GM18507 (cell line): ENCODE measurements around the gene SH3BP4.
A peak's percentile ranks its signal among the peaks of the same experiment; 100 is the strongest.

ENCODE experiments used
- DNase-seq: peaks from one replicate; pipeline ENCODE4 v3.0.0; 2011; ENCODE audit warnings: low read depth; ENCODE audit not compliant: insufficient read length; ENCODE audit errors: extremely low spot score
- FAIRE-seq: peaks from 2 replicates; lab custom pipeline; 2011; peaks lifted over from hg19 to GRCh38; lab: Jason Lieb, UNC

SH3BP4 gene

GRCh38 chr2:235028646-235029045 lies 76.8 kb downstream of the SH3BP4 start:
- no peak for FAIRE-seq
- DNase-seq = no peak

DNA sequence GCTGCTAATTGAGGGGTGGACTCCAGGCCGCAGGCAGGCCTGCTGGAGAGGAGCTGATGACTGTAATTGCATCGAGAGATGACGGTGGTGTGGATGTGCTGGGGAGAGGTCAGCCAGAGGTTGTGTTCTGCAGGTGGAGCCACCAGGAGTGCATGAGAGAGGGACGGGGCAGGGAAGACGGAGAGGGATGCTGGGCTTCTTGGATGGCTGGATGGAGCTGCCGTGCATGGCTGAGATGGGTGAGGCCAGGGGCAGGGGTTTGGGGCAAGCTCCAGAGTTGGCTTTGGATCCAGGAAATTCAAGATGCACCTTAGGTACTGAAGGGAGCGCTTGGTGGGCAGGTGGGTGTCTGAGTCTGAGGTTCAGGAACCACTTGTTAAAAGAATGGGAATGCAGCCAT lies 77.2 kb downstream of the SH3BP4 start:
- DNase-seq (no peak), FAIRE-seq (no peak)

DNA sequence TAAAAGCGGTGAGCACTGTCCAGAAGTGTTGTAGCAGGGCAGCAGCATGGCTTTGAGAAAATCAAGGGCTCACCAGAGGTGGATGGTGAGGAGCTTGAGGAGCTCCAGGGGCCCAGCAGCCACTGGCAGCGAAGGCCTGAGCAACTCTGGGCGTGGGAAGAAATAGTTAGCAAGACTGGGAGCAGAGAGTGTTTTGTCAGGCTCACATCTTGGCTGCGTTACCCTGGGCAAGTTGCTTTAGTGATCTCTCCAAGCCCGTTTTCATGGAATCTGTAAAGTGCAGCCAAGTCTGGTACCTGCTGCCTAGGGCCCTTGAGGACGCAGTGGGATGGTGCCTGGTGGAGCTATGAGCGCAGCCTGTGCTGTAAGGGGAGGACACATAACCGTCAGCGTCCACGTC lies 78.3 kb downstream of the SH3BP4 start:
- FAIRE-seq = no peak

DNA sequence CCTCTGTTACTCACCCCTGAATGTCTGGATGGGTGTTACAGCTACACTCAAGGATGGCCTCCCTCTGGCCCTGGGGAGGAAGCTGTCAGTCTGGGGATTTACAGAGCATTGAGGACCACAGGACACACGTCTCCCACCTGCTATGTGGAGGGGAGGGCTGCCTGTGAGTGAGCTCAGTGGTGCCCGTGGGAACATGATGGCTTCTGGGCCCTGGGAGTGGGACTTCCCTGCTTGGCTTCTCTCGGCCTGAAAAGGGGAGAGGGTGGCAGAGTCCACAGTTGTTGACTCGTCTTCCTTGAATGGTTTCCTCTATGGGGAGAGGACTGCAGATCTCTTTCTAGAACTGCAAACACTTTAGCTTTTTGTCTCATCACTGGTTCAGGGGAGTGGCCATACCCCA lies 79.1 kb downstream of the SH3BP4 start:
- FAIRE-seq (no peak), DNase-seq (no peak)

More for the DNA sequence above, 78.3 kb downstream of the SH3BP4 start:
- no peak for DNase-seq

DNA sequence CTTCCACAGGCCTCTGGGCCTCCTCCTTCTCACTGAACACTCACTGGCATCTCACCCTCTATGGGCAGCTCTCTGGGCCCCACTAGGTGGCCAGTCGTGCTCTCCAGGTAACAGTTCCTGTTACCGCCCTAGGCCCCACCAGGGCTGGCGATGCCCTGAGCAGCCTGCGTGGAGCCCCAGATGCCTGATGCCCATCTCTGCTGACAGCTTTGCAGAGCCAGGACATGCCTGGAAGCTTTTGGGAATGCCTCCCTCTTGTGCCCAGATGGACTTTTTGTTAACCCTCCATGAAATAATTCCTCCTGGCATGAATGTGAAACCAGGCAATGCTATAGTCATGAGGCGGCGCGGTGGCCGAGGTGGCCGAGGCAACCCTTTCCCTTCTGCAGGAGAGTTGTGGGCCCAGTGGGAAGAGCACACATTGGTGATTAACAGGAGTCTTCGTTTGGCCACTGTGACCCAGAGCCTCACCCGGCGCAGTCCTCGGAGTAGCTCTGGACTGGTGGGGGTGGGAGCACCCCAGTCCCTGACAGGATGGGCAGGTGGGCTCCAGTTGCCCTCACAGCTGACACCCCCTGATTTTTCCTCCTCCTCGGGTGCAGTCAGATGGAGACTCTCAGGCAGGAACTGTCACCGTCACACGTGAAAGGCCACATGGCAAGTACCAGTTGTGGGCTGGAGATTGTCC lies 80.0 kb downstream of the SH3BP4 start:
- FAIRE-seq = no peak
- DNase-seq = no peak

- DNase-seq = no peak
- FAIRE-seq = no peak
Observed at GRCh38 chr2:235032466-235032865, 80.6 kb downstream of the SH3BP4 start.

GRCh38 chr2:235032949-235033348 lies 81.1 kb downstream of the SH3BP4 start:
- no peak for DNase-seq
- no peak for FAIRE-seq

GRCh38 chr2:235034265-235035118 lies 82.7 kb downstream of the SH3BP4 start:
- DNase-seq (no peak), FAIRE-seq (no peak)

GRCh38 chr2:235037604-235038166 lies 85.9 kb downstream of the SH3BP4 start:
- no peak for DNase-seq
- no peak for FAIRE-seq

DNA sequence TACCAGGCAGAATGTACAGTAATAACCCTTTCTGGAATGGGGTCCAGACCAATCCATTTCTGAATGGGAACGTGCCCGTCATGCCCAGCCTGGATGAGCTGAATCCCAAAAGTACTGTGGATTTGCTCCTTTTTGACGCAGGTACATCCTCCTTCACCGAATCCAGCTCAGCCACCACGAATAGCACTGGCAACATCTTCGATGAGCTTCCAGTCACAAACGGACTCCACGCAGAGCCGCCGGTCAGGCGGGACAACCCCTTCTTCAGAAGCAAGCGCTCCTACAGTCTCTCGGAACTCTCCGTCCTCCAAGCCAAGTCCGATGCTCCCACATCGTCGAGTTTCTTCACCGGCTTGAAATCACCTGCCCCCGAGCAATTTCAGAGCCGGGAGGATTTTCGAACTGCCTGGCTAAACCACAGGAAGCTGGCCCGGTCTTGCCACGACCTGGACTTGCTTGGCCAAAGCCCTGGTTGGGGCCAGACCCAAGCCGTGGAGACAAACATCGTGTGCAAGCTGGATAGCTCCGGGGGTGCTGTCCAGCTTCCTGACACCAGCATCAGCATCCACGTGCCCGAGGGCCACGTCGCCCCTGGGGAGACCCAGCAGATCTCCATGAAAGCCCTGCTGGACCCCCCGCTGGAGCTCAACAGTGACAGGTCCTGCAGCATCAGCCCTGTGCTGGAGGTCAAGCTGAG lies 89.6 kb downstream of the SH3BP4 start:
- FAIRE-seq = no peak

DNA sequence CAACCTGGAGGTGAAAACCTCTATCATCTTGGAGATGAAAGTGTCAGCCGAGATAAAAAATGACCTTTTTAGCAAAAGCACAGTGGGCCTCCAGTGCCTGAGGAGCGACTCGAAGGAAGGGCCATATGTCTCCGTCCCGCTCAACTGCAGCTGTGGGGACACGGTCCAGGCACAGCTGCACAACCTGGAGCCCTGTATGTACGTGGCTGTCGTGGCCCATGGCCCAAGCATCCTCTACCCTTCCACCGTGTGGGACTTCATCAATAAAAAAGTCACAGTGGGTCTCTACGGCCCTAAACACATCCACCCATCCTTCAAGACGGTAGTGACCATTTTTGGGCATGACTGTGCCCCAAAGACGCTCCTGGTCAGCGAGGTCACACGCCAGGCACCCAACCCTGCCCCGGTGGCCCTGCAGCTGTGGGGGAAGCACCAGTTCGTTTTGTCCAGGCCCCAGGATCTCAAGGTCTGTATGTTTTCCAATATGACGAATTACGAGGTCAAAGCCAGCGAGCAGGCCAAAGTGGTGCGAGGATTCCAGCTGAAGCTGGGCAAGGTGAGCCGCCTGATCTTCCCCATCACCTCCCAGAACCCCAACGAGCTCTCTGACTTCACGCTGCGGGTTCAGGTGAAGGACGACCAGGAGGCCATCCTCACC lies 90.2 kb downstream of the SH3BP4 start:
- FAIRE-seq = no peak
- no peak for DNase-seq

More for the DNA sequence above, 89.6 kb downstream of the SH3BP4 start:
- DNase-seq = no peak

- DNase-seq = no peak
- FAIRE-seq = no peak
Observed at GRCh38 chr2:235042576-235043515, 91.0 kb downstream of the SH3BP4 start.

- FAIRE-seq = no peak
Observed at GRCh38 chr2:235043762-235044500, 92.1 kb downstream of the SH3BP4 start.

DNA sequence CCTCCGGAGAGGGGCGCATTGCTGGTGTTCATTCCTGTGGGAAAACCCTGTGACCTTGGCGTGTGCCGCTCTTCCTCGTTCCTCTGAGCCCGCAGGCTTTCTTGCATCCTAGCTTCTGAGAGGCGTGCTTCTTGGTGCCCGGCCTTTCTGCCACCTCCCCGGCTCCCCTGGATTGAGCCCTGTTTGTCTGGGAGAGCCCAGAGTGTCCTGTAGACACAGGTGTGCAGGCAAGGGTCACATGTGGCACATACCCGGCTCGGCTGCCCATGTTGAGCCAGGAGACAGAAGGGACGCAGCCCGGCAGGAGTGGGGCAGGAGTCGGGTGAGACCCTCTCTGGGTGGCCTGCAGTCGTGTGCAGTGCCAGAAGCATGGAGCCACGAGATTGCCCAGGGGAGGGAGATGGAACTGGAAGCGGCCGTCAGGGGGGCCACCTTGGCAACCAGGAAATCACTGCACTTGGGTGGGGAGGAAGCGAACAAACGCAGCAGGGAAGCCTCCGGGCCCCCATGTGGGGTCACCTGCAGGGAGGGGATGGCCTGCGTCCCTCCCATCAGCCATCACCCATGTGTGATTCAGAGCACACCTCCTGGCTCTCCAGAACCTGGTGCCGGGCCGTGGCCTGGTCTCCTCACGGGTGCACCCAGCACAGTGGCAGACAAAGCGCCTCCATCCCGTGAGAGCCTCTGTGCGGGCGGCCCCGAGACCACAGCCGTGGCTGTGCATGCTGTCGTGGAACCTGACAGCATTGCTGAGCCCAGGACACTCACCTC lies 92.9 kb downstream of the SH3BP4 start:
- FAIRE-seq = no peak

More at GRCh38 chr2:235043762-235044500, 92.1 kb downstream of the SH3BP4 start:
- no peak for DNase-seq

DNA sequence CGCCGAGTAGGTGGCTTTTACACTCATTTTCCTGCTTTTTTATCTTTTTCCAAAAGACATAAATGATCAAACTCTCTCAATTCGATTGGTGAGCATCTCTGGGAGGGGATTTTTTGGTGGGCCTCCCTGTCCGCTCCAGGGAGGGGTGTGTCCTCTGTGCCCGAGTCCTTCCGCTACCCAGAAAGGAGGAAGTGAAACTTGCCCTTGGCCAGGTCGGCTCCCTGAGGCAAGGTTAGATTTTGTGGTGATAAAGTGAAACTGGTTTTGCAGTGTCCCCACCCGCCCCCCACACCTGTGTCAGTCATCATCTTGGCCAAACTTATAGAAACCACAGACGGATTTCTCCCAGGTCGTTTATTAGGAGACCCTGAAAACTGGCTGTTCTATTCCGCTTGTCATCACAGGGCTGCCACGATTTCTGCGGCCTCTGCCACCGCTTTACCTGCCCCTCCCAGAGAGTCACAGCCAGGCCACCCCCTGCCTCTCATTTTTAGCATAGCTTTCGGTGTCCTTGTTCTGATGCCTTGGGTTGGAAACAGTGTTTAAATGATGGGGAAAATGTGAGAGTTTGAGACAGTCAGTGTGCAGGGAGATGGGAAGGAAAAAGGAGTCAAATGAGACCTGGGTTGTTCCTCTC lies 93.6 kb downstream of the SH3BP4 start:
- DNase-seq = peak; percentile 18
- FAIRE-seq = peak; percentile 80

More for the DNA sequence above, 92.9 kb downstream of the SH3BP4 start:
- no peak for DNase-seq

GRCh38 chr2:235045973-235046343 lies 94.1 kb downstream of the SH3BP4 start:
- no peak for DNase-seq
- no peak for FAIRE-seq

DNA sequence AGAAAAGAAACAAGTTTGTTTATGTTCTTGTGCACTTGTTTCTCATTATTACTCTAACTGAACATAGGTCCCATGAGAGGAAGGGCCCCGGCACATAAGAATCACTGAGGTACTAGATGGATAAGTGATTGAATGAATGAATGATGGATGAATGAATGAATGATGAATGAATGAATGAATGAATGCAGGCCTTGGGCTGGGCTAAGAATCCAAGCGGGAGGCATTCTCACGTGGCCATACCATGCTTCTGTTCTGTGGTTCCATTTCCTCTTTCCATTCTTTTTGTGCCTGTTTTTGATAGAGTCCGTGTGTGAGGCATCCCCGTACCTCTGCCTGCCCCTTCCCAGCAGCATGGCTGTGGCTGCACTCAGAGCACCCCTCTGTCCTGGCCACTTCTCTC lies 94.8 kb downstream of the SH3BP4 start:
- DNase-seq = no peak
- no peak for FAIRE-seq
